Kidney epithelial cell (primary cell): Measurements from ENCODE around the gene IFT81. TPM values are rescaled to one million over a fixed set of nuclear protein-coding genes. Genes with fewer than 3 reads are reported as not detected.

Experiments used
- DNase-seq: peaks from one replicate; pipeline ENCODE4 v3.0.0-alpha.2; 2010; ENCODE audit warnings: low read depth
- H3K27me3 ChIP-seq: 2 replicates; pipeline ENCODE4 v1.6.0; 2011; ENCODE audit warnings: low read length; ENCODE audit not compliant: control insufficient read depth, insufficient read depth
- H3K36me3 ChIP-seq: 2 replicates; pipeline ENCODE4 v1.5.1; 2011; ENCODE audit warnings: low read length; ENCODE audit not compliant: control insufficient read depth, insufficient read depth
- H3K4me3 ChIP-seq: 2 replicates; pipeline ENCODE4 v1.5.1; 2011; ENCODE audit warnings: low read depth, mild to moderate bottlenecking, control low read depth, low read length
- CTCF ChIP-seq: IDR thresholded peaks from 2 replicates; pipeline ENCODE4 v1.5.1; 2011; ENCODE audit warnings: mild to moderate bottlenecking, moderate library complexity, low read length, control low read depth, inconsistent platforms; ENCODE audit not compliant: insufficient read depth, poor library complexity, severe bottlenecking
- total RNA-seq: library from RNA; depleted of rRNA; stranded (reverse); fragments of >200 nt; gene quantifications from 2 replicates; pipeline ENCODE4 v1.2.3, GENCODE V29; 2015

Gene IFT81
- total RNA-seq, 1 donor from 2014 or later: 6.9 TPM

DNA sequence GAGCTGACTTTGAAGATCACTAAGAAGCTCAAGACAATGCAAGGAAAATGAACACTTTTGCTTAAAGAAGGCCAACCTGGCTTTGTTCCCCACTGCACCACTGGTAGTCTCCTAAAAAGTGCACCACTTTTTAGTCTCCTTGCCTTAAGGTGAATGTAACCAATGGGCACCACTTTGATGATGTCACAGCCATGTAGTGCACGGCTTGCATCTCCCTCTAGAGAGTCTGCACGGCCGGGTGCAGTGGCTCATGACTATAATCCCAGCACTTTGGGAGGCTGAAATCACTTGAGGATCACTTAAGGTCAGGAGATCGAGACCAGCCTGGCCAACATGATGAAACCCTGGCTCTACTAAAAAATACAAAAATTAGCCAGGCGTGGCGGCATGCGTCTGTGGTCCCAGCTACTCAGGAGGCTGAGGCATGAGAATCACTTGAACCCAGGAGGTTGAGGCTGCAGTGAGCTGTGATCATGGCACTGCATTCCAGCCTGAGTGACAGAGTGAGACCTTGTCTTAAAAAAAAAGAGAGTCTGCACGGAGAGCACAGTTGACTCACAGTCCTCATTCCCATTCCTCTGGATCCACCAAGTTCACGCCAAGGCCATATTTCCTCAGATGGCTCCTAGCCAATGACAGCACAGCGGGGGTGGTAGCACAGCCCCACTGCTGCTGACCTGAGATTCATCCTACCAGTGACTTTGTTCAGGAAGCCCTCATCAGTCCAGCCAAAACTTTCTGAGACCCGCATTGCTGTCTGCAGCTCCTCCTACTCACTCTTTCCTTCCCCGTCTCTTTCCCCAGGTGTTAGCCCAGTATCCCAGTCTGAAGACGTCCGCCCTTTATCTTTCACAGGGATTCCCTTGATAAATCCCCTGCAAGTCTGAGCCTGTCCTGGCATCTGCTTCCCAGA lies 16.5 kb upstream of the IFT81 start:
- no peak for TF ChIP-seq CTCF
- DNase-seq: no peak
- no peaks in the 10 kb centered on the region for H3K27me3 ChIP-seq
- H3K4me3 ChIP-seq: no peak overlapping the region
- H3K36me3 ChIP-seq: no peaks in the 10 kb centered on the region

DNA sequence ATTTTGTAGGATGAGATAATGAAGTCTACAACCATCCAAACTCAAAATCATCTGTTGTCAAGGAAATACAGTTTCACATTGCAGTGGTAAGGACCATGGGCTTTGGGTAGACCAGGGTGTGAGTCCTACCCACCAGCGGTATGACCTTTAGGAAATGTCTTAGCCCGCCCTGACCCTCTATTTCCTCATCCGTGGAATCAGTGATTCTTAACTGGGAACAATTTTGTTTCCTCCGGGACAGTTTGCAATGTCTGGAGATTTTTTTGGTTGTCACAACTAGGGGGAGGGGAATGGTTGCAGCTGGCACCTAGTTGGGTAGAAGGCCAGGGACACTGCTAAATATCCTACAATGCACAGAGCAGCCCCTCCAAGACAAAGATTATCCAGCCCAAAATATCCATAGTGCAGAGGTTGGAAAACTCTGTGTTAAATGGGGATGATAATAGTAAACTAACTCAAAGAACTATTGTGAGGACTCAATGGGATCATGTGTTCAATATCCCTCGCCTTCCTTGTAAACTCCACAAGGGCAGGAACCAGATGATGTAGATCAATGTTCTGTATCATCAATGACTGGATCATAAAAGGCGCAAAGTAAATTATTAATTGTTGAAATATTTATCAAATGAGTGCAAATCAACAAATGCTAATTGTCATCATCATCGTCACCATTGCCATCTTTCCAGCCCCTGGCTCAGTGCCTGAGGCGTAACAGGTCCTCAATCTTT lies 15.7 kb upstream of the IFT81 start:
- no peak for TF ChIP-seq CTCF
- H3K27me3 ChIP-seq: no peaks in the 10 kb centered on the region
- no peak for DNase-seq
- no peaks in the 10 kb centered on the region for H3K36me3 ChIP-seq
- no peak overlapping the region for H3K4me3 ChIP-seq

- DNase-seq: peak; percentile 57
- Histone ChIP-seq H3K4me3 (no peak overlapping the region), H3K27me3 (no peaks in the 10 kb centered on the region), H3K36me3 (no peaks in the 10 kb centered on the region)
- TF ChIP-seq CTCF: no peak
Observed at GRCh38 chr12:110109037-110109836, 14.9 kb upstream of the IFT81 start.

DNA sequence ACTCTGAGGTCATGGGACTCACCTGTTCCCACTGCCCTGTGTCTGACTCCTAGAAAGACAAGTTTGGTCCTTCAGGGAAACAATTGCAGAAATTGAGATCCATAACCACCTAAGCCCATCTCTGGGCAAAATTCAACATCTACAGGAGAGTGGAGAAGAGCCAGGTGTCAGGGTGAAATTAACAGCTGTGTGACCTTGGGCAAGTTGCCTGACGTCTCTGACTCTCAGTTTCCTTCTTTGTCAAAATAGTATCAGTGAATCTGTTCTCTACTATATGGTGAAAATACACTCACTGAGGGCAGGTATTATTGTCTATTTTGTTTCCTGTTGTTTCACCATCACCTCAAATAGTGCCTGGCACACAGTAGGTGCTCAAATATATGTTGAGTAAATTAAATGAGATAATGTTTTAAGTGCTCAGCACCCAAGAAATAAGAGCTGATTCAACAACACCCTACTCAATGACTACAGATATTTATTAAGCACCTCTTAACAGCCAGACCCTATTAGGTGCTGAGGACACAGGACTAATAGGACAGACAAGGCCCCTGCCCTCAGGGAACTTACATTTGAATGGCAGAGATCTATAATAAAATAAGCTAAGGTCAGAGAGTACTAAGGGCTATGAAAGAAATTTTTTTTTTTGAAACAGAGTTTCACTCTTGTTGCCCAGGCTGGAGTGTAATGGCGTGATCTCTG lies 14.2 kb upstream of the IFT81 start:
- no peak for TF ChIP-seq CTCF
- Histone ChIP-seq H3K27me3 (no peaks in the 10 kb centered on the region), H3K36me3 (no peaks in the 10 kb centered on the region), H3K4me3 (no peak overlapping the region)
- no peak for DNase-seq

DNA sequence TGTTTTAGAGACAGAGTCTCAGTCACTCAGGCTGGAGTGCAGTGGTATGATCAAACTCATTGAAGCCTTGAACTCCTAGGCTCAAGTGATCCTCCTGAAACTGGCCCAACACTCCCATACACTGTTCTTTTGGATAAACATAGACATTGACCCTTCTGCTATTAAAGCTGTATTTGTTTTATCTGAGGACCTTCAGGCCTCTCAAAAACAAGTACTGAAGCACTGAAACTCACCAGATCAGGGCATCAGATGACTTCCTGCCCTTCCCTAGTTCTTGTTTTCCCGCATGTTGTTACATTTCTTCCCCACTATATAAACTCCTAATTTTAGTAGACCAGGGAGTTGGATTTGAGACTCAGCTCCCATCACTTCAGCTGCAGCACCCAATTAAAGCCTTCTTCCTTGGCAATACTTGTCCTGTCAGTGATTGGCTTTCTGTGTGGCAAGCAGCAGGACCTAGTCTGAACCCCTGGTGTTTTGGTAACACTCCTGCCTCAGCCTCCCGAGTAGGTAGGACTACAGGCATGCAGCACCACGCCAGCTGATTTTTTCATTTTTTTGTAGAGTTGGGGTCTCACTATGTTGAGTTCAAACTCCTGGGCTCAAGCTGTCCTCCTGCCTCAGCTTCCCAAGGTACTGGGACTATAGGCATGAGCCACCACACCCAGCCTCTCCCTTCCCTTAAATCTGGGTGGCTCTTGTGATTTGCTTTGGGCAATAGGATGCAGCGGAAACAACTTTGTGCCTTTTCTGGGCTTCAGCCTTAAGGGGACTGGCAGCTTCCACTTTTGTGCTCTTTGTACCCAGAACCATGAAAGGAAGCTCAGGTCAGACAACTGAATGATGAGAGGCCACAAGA lies 12.5 kb upstream of the IFT81 start:
- H3K27me3 ChIP-seq: no peaks in the 10 kb centered on the region
- no peaks in the 10 kb centered on the region for H3K36me3 ChIP-seq
- TF ChIP-seq CTCF: no peak
- DNase-seq: no peak
- no peak overlapping the region for H3K4me3 ChIP-seq
